Prostate gland (tissue), 2 donors: ENCODE results near the gene ABI3BP. TPM values are rescaled to one million over a fixed set of nuclear protein-coding genes. Genes with fewer than 3 reads are reported as not detected.

Experiments used
- DNase-seq: peaks from one replicate; pipeline ENCODE4 v3.0.0-alpha.2; 2019; ENCODE audit warnings: low spot score
- H3K27ac ChIP-seq, 2 donors: fragments of 200-600 bp; sonication (generic); 2 replicates each; pipeline ENCODE4 v1.5.1; 2017 to 2019
- H3K27me3 ChIP-seq: fragments of 200-600 bp; sonication (generic); replicated peaks from 2 replicates; pipeline ENCODE4 v1.5.1; 2019; ENCODE audit not compliant: insufficient read depth
- H3K36me3 ChIP-seq, 2 donors: fragments of 200-600 bp; sonication (generic); 1 replicate in 1 of 2; 2 replicates in 1 of 2; pipeline versions ENCODE4 v1.5.1 to v1.8.1; 2017 to 2019
- H3K4me1 ChIP-seq: fragments of 200-600 bp; sonication (generic); replicated peaks from 2 replicates; pipeline ENCODE4 v1.5.1; 2019
- H3K4me3 ChIP-seq, 2 donors: fragments of 200-600 bp; sonication (generic); 2 replicates each; pipeline ENCODE4 v1.5.1; 2017 to 2019
- H3K9me3 ChIP-seq: fragments of 200-600 bp; sonication (generic); 2 replicates; pipeline ENCODE4 v1.5.1; 2017
- POLR2A ChIP-seq: fragments of 450-650 bp; IDR thresholded peaks from one replicate; pipeline ENCODE4 v1.6.1; 2016; ENCODE audit warnings: antibody characterized with exemption, mild to moderate bottlenecking
- POLR2AphosphoS5 ChIP-seq: sonication (generic); formaldehyde crosslinking; IDR thresholded peaks from one replicate; pipeline ENCODE4 v1.6.1; 2017; ENCODE audit warnings: antibody characterized with exemption
- WGBS: methylation state at CpG from one replicate; pipeline ENCODE4 v1.1.5; 2018; 5-methylcytosine and 5-hydroxymethylcytosine counted together
- intact Hi-C: fragments of 100-400 bp; cut with DNase I; formaldehyde crosslinking; loops from one replicate; pipeline ENCODE4 v1.14.2; 2022
- total RNA-seq, 2 donors: library from RNA; depleted of rRNA; stranded (reverse); fragments of >200 nt; gene quantifications; one replicate each; pipeline ENCODE4 v1.1.0, GENCODE V29; 2016
- TF ChIP-seq, protein P1 (sequence below), 4 experiments: fragments of 200-600 bp in 2 of 4; fragments of 450-650 bp in 2 of 4; sonication (generic) in 2 of 4; IDR thresholded peaks; 1 replicate in 3 of 4; 2 replicates in 1 of 4; pipeline ENCODE4 v1.5.1; 2016 to 2019; ENCODE audit warnings: antibody characterized with exemption in 4 of 4, mild to moderate bottlenecking in 2 of 4, moderate library complexity in 2 of 4

Gene ABI3BP
- total RNA-seq, 2 donors from 2014 or later = 15.3 to 16.6 TPM

DNA sequence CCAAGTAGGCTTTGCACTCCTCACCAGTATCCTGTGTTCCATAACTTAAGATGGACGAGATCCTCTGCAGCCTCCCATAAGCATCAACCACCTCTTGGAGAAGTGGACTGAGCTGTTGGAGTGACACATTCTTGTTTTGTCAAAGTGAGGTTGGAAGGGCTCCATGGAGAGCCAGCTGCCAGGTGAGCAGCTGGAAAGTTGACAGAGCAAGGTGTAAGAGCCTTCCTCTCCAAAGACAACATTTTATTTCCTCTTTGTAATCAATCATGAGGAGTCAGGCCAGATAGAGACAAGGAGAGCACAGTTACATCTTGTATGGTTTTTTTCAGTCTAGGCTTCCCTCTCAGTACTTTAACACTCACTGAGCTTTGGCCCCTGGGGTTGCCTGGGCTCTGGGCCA, 5.1 kb downstream of the ABI3BP start:
- peak; percentile 37 for DNase-seq

DNA sequence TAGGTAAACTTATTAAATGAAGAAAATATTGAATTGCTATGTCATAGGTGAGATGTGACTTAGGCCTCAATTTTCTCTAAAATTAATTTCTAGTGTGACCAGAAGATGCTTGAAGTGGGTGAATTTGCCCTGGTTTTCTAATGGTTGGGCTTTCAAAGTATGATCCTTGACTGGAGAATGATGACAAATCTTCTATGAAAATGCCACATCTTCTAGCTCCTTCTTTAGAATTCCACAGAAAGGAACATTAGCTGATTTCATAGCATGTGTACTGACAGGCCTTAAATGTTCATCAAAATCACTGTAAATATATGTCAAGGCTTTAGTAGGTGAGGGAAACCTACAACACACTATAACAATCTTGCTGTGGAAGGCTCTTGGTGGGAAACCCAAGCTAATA, 8.9 kb downstream of the ABI3BP start:
- H3K4me1 ChIP-seq = no peaks in the 10 kb centered on the region
- H3K27me3 ChIP-seq = no peaks in the 10 kb centered on the region
- no peak overlapping the region for H3K4me3 ChIP-seq
- H3K36me3 ChIP-seq = no peaks in the 10 kb centered on the region
- TF ChIP-seq POLR2A = no peak
- TF ChIP-seq, protein P1, sequence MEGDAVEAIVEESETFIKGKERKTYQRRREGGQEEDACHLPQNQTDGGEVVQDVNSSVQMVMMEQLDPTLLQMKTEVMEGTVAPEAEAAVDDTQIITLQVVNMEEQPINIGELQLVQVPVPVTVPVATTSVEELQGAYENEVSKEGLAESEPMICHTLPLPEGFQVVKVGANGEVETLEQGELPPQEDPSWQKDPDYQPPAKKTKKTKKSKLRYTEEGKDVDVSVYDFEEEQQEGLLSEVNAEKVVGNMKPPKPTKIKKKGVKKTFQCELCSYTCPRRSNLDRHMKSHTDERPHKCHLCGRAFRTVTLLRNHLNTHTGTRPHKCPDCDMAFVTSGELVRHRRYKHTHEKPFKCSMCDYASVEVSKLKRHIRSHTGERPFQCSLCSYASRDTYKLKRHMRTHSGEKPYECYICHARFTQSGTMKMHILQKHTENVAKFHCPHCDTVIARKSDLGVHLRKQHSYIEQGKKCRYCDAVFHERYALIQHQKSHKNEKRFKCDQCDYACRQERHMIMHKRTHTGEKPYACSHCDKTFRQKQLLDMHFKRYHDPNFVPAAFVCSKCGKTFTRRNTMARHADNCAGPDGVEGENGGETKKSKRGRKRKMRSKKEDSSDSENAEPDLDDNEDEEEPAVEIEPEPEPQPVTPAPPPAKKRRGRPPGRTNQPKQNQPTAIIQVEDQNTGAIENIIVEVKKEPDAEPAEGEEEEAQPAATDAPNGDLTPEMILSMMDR (IDR thresholded peaks at IDR 0.05) = no peak
- no peak for TF ChIP-seq POLR2AphosphoS5
- no peaks in the 10 kb centered on the region for H3K9me3 ChIP-seq
- no peak overlapping the region for H3K27ac ChIP-seq
- no peak for DNase-seq
- intact Hi-C loops = no loop called here

More for the DNA sequence above, 5.1 kb downstream of the ABI3BP start:
- intact Hi-C loops = no loop called here
- no peaks in the 10 kb centered on the region for H3K9me3 ChIP-seq
- H3K4me1 ChIP-seq = no peaks in the 10 kb centered on the region
- no peaks in the 10 kb centered on the region for H3K36me3 ChIP-seq
- TF ChIP-seq POLR2A = no peak
- TF ChIP-seq, protein P1 (IDR thresholded peaks at IDR 0.05) = no peak
- TF ChIP-seq POLR2AphosphoS5 = peak; percentile 20
- WGBS = 19% methylated on average over 1 of the region's 1 CpG
- H3K4me3 ChIP-seq = no peak overlapping the region
- H3K27ac ChIP-seq = no peak overlapping the region
- no peaks in the 10 kb centered on the region for H3K27me3 ChIP-seq

DNA sequence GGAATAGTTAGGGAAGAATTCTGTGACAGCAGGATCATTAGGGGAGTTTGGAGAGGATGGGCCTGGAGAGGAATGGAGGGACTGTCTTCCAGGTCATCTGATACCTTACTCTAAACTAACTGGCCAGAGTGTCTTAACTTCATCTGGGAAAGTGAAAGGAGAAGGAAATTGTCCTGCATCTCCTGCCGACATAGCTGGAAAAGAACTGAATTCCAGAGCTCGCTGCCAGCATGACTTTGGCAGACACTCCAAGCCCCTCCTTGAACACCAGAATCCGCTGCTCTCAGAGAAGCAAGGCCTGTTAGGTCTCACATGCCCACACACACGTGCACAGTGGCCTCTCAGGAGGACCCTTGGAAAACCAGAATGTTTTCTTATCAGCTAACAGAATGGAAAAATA, 10.5 kb downstream of the ABI3BP start:
- H3K9me3 ChIP-seq = no peaks in the 10 kb centered on the region
- H3K36me3 ChIP-seq = no peaks in the 10 kb centered on the region
- 6% methylated on average over 4 of the region's 4 CpGs for WGBS
- TF ChIP-seq POLR2A (no peak), POLR2AphosphoS5 (no peak)
- TF ChIP-seq, protein P1 (IDR thresholded peaks at IDR 0.05) = no peak
- DNase-seq = peak; percentile 13
- no peak overlapping the region for H3K4me3 ChIP-seq
- no peaks in the 10 kb centered on the region for H3K27me3 ChIP-seq
- no peaks in the 10 kb centered on the region for H3K4me1 ChIP-seq
- H3K27ac ChIP-seq = peak overlapping the region in 1 of 2 donors; percentile 16
- intact Hi-C loops = no loop called here

DNA sequence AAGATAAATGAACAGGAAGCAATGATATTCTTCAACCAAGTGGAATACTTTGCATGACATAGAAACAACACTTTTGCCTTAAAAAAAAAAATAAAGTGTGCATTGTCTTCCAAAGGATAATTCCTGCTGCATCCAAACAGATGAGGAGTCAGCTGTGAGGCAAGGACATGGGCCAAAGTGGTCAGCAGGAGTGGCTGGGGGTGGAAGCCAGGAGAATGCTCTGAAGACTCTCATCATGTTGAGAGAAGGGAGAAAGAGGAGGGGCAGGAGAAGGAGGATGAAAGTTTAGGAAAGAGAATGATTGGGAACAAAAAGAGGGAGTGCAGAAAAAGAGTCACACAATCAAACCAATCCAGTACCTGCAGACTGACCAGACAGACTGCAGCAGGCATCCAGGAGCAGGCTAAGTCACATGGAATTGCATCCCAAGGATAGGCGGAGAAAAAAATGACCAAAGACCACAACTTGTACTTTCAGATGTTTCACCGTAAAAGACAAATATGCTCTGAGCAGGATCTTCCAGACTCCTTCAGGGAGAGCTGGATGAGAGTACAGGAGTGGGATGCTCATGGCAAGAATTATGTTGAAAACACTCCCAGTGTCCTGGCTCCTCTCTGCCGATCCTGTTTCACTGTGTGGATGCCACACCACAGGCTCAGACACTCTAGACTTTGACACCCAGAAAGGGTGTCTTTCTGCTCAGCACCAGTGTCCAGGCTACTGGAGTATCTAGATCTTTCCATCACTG, 11.9 kb downstream of the ABI3BP start:
- Histone ChIP-seq H3K27me3 (no peaks in the 10 kb centered on the region), H3K4me3 (no peak overlapping the region), H3K9me3 (no peaks in the 10 kb centered on the region), H3K27ac (no peak overlapping the region), H3K4me1 (no peaks in the 10 kb centered on the region), H3K36me3 (no peaks in the 10 kb centered on the region)
- no peak for DNase-seq
- TF ChIP-seq, protein P1 (IDR thresholded peaks at IDR 0.05) = no peak
- no peak for TF ChIP-seq POLR2A
- 76% methylated on average over 3 of the region's 3 CpGs for WGBS
- intact Hi-C loops = no loop called here

DNA sequence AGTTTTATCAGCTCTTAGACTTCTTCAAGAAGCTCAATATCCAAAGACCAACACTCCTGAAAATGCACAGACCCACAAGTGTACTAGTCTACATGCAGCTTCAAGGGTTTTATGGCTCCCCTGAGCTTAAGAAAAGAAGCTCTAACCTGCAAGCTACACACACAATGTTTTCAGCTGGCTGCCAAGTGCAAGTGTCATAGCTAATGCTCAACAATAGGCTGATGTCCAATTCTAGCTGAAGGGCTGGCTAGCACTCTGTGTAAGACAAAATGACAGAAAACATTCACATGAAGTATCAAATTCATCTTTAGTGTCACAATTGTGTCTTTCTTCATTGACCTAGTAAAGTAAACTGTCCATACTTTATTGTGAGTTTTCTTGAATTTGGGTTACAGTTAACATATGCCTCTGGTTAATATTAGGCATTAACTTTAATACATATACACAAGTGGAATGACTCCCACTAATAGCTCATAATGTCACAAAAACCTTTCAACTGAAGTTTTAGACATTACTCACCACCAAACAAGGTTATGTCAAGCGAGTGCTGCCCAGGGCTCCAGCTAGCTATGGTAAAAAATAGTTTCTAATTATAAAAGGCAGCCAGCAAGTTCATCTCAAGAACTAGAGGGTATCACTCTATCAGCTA, 15.1 kb downstream of the ABI3BP start:
- H3K4me3 ChIP-seq = no peak overlapping the region
- H3K36me3 ChIP-seq = no peaks in the 10 kb centered on the region
- intact Hi-C loops = no loop called here
- H3K9me3 ChIP-seq = no peaks in the 10 kb centered on the region
- TF ChIP-seq POLR2A = no peak
- WGBS = 93% methylated on average over 1 of the region's 1 CpG
- H3K27ac ChIP-seq = no peak overlapping the region
- H3K27me3 ChIP-seq = no peaks in the 10 kb centered on the region
- H3K4me1 ChIP-seq = no peaks in the 10 kb centered on the region
- no peak for DNase-seq
